ENCODE measurements around the gene TMEM182.

DNA sequence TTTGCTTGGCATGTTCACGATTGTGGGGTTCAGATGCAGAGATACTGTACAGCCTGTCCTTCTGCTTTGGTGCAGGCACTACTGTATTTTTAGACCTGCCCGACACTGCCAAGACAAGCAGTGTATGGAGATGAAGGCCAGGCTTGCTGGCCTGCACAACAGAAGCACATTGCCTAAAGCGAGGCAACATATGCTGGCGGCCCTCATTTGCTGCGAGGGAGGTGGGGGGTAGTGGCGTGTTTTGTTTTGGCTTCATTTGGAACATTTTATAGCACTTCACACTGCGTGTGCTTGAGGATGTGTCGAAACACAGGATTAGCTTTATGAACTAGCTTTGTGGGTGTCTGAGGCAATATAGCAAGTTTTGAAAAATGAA, 27.0 kb downstream of the TMEM182 start:
- no peak for TF ChIP-seq EZH2 (IDR thresholded peaks at IDR 0.05; ENCODE audit: low read length, unreplicated experiment)
- TF ChIP-seq, protein P1, sequence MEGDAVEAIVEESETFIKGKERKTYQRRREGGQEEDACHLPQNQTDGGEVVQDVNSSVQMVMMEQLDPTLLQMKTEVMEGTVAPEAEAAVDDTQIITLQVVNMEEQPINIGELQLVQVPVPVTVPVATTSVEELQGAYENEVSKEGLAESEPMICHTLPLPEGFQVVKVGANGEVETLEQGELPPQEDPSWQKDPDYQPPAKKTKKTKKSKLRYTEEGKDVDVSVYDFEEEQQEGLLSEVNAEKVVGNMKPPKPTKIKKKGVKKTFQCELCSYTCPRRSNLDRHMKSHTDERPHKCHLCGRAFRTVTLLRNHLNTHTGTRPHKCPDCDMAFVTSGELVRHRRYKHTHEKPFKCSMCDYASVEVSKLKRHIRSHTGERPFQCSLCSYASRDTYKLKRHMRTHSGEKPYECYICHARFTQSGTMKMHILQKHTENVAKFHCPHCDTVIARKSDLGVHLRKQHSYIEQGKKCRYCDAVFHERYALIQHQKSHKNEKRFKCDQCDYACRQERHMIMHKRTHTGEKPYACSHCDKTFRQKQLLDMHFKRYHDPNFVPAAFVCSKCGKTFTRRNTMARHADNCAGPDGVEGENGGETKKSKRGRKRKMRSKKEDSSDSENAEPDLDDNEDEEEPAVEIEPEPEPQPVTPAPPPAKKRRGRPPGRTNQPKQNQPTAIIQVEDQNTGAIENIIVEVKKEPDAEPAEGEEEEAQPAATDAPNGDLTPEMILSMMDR (conservative IDR thresholded peaks at IDR 0.05; ENCODE audit: low read depth, low read length): no peak

Data from PC-3 (cell line).